GM21526 (cell line): ENCODE measurements around the gene HOXD3.

Experiments
- ATAC-seq: cut with Tn5 transposase; IDR thresholded peaks from one replicate; pipeline ENCODE4 v1.9.1; 2021; ENCODE audit warnings: moderate library complexity; ENCODE audit not compliant: unreplicated experiment, low FRiP score

Gene HOXD3

DNA sequence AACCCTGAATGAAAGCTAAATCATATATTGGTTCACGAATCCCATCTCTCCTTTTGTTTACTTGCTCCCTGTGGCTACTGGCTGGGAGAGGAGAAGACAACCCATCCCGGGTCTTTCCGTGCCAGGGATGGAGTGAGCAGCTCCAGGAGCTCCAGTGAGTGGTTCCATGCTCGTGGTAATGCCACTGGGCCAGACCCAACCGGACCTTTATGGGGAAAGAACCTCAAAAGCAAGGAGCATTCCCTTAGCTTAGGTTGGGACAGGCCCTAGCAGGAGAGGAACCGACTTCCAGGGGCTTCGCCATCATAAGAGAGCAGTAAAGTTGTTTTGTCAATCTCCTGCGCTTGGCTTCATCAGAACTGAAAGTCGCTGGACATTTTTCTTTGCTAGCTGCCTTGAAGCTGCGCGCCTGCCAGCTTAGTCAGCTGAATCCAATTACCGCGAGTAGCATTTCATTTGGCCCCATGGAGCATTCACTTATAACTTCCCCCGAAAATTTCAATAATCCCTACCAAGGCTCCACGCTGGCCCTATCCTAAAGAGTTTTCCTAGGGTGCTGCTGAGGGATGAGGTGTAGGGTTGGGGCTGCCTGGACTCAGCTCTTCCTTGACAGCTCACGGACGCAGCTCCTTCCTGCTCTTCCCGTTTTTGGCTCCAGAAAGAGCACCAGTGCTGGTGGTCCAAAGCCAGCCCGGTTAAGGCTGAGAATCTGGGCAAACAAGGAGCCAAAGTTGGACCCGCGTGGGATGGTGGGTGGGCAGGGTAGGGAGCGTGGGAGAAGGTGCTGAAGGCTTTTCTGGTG is 4.9 kb downstream of the HOXD3 start:
- no peak for ATAC-seq

DNA sequence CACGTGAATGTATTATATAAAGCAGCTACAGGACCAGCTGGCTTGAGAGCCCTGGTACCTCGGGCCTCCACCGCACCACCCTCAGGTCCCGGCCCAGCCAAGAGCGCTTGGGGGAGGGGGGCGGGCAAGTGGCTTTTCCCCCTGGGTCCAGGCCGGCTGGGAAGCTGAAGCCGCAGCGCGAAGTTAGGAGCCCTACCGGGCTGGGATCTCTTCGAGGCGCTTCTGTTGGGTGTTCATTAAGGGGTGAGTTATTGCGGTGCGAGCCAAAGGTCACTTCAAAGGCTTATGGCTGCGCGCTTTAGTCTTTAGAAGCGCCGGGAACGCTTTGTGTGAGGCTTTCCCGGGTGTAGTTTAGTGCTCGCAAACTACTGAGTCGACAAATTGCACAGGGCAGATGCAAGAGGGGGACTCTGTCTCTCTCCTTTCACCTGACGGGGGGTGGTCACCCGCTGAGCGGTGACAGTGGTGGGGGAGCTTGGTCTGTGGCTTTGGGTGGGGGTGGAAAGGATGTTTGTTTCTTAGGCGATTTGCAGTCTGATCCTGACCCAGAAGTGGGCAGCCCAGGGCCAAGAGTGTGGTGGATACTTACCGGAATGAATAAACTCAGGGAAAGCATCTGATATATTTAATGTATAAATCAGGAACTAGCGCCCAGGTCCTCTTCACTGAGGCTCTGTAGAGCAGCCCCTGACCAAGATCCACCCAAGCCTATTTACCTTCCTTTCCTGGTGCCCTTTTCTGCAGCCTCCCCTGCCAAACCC is 6.0 kb downstream of the HOXD3 start:
- no peak for ATAC-seq

GRCh38 chr2:176163672-176164056 is 6.6 kb downstream of the HOXD3 start:
- ATAC-seq, result no peak

DNA sequence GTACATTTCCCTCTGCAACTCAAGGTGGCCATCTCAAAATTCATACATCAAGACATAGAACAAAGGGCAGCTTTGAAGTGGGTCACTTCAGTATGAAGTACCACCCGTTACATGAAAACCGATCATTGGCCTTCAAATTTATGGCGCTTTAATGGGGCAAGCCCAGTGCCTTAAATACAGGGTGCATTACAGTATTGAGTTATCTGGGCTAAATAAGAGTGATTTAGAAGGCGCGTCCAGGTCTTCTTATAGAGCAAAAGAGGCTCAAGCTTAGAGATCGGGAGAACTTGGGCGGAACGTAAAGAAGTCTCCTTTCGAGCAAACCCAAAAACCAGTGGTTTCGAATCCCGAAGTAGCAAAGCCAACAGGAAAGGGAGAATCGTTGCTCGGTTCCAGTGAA is 7.1 kb downstream of the HOXD3 start:
- ATAC-seq, result no peak

DNA sequence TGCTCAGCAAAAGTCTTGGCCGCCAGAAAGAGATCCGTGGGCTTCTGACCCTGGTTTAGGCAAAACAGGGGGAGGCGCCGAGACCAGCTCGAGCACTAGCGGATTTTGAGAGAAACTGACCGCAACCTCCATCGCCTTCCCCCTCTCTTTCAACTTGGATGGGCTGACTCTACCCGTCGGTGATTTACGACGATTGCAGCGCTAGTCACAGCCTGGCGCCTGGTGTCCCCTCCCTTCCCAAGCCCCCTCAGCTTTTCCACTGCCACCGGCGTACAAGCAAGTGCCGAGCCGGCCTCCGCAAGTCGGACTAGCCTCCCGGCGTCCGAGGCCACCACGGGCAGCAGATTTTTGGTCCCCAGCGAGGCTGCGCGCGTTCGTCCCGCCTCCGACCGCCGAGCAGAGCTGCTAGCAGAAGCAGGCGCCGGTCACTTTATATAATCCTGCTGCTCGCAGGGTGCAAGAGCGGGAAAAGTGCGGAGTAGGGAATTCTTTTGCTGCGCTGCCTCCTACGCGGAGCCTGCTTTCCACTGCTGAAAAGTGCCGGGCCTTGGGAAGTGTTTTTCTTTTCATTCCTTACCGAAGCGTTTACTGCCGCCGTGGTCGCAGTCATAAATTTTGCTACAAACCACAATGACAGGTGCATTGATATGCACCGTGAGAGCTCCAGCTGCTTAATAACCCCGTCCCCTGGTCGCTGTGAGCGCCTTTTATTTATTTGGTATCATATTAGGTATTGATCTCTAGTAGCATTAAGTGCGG is 7.7 kb downstream of the HOXD3 start:
- no peak for ATAC-seq

DNA sequence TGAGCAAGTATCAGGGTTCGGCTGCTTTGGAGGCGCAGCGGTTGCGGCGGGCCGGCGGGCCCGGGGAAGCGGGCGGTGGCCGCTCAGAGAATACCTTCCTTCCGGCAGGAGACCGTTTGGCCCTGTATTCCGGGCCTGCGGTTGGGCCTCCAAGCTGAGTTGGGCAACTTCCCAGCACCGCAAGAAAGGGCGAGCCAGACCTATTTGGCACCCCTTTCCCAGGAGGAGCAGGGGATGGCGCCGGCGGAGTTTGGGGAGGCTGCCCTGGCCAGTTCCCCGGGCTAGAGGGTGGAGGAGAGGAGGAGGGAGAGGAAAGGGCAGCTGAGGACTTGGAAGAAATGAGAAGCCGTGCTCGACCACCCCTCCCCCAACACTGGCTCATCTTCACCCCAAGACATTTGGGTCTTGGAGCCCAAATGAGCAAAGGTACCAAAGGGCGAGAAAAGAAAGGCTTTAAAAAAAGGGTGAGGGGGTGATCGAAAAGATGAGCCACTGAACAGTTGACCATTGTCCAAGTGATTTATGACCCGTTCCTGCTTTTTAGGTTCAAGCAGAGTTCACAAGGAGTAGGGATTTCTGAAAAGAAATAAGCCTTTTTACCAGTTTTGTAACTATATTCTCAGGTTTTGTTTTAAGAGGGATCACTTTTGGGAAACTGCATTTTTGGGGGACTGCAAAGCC is 8.4 kb downstream of the HOXD3 start:
- no peak for ATAC-seq

GRCh38 chr2:176166272-176166671 is 9.2 kb downstream of the HOXD3 start:
- no peak for ATAC-seq

DNA sequence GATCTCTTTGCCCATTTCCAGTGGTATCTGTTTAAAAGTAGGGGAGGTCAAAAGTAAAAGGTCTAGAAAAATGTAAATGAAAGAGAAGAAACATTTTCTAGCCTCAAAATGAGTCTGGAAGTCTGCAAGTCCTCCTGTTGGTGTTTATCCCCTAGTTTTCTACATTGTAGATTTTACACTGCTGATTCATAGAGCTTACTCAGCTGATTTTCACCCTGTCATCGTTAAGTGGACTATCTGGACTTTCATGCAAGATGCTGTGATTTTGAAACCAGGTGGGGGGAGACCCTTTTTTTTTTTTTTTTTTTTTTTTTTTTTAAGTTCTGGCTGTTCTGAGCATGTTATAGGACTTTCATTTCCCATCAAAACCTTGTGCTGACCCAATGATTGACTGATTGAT is 10.3 kb downstream of the HOXD3 start:
- no peak for ATAC-seq

DNA sequence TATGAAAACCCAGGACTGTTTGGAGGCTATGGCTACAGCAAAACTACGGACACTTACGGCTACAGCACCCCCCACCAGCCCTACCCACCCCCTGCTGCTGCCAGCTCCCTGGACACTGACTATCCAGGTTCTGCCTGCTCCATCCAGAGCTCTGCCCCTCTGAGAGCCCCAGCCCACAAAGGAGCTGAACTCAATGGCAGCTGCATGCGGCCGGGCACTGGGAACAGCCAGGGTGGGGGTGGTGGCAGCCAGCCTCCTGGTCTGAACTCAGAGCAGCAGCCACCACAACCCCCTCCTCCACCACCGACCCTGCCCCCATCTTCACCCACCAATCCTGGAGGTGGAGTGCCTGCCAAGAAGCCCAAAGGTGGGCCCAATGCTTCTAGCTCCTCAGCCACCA is 12.1 kb downstream of the HOXD3 start:
- ATAC-seq, result no peak

GRCh38 chr2:176169711-176170110 is 12.6 kb downstream of the HOXD3 start:
- no peak for ATAC-seq

DNA sequence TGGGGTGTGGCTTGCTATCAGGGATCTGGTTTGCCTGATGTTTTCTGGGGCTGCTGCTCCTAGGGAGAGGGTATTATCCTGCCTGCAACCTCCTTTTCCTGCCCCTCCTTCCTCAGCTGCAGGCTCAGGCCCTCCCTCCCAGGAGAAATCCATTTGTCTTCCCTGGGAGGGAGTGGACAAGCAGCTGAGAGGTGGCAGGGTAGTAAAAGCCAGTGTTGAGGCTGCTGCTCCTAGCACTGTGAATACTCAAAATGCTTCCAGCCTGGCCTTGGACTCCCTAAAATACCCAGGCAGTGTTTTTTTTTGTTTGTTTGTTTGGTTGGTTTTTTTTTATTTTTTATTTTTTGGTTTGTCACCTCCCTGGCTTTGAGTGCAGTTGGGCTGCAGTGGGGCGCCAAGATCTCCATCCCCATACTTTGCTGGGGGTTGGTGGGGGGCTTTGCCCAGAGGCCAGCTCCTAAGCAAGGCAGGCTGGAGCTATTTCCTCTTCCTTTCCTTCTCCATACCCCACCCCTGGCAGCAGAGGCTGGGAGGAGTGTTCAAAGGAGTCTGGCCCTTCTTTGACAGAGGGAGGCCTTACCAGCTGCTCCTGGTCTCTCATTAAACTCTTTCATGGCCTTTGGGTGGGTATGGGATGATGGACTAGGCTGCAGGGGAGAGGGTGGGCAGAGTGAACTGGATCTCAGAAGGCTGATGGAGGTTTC is 13.6 kb downstream of the HOXD3 start:
- no peak for ATAC-seq

DNA sequence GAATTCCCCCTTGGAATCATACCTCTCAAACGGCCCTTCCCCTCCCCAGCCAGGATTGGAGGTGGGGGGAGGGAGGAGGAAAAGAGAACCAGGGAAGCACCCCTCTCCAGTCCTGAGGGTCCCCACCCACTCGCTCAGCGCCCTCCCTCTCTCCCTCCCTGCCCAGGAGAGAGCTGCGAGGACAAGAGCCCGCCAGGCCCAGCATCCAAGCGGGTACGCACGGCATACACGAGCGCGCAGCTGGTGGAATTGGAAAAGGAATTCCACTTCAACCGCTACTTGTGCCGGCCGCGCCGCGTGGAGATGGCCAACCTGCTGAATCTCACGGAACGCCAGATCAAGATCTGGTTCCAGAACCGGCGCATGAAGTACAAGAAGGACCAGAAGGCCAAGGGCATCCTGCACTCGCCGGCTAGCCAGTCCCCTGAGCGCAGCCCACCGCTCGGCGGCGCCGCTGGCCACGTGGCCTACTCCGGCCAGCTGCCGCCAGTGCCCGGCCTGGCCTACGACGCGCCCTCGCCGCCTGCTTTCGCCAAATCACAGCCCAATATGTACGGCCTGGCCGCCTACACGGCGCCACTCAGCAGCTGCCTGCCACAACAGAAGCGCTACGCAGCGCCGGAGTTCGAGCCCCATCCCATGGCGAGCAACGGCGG is 14.4 kb downstream of the HOXD3 start:
- no peak for ATAC-seq

GRCh38 chr2:176172007-176172894 is 15.1 kb downstream of the HOXD3 start:
- ATAC-seq, result no peak

DNA sequence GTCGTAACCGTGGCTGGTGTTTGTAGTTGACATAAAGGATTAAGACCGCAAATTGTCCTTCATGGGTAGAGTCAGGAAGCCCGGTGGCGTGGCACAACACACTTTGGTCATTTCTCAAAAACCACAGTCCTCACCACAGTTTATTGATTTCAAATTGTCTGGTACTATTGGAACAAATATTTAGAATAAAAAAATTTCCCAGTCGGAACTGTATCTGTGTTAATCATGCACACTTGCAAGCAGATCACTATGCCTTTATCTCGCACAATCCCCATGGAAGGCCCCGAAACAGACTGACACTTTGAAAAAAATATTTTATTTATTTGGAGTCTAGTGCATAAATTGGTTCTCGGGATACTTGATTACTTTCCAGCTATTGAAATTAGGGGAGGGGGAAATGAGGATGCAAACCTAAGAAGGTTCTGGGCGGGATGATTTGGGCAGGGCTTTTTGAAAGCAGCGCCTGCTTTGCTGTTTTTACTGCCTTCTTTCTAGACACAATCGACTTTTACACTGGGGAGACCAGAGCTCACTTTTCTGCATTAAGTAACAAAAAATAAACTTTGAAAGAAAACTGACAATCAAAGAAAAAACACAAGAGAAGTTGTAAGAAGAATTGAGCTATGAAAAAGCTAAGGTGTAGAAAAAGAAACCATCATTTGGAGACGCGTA is 15.9 kb downstream of the HOXD3 start:
- no peak for ATAC-seq

- ATAC-seq, result no peak
These were observed 16.7 kb downstream of the HOXD3 start for GRCh38 chr2:176173567-176174381.

GRCh38 chr2:176174382-176174823 is 17.3 kb downstream of the HOXD3 start:
- ATAC-seq, result no peak
